Left ventricle myocardium inferior (tissue), 1 donor: Measurements from ENCODE around the gene KIF26A. TPM values are rescaled to one million over a fixed set of nuclear protein-coding genes. Genes with fewer than 3 reads are reported as not detected.

Experiments
- DNase-seq: peaks from one replicate; pipeline ENCODE4 v3.0.0-alpha.2; 2020
- H3K27ac ChIP-seq: fragments of 200-600 bp; replicated peaks from 2 replicates; pipeline ENCODE4 v1.8.0; 2021
- H3K27me3 ChIP-seq: fragments of 200-600 bp; 2 replicates; pipeline ENCODE4 v1.8.0; 2021; ENCODE audit warnings: low read depth
- H3K36me3 ChIP-seq: fragments of 200-600 bp; 2 replicates; pipeline ENCODE4 v1.8.0; 2021
- H3K4me1 ChIP-seq: fragments of 200-600 bp; 2 replicates; pipeline ENCODE4 v1.8.0; 2021
- H3K4me3 ChIP-seq: fragments of 200-600 bp; 2 replicates; pipeline ENCODE4 v1.8.0; 2021; ENCODE audit warnings: mild to moderate bottlenecking, moderate library complexity
- H3K9me3 ChIP-seq: fragments of 200-600 bp; replicated peaks from 2 replicates; pipeline ENCODE4 v1.8.0; 2021
- CTCF ChIP-seq: fragments of 200-600 bp; IDR thresholded peaks from 2 replicates; pipeline ENCODE4 v1.8.0; 2021; ENCODE audit warnings: antibody characterized with exemption, mild to moderate bottlenecking, borderline replicate concordance
- intact Hi-C: fragments of 100-400 bp; cut with micrococcal nuclease; formaldehyde crosslinking; loops from one replicate; pipeline ENCODE4 v1.11.0; 2022
- total RNA-seq: library from RNA; stranded (reverse); fragmentation: NEBNext Ultra II Directional; extraction: Animal tissue kit (Norgen Biotek cat#: 25700); gene quantifications from one replicate; pipeline ENCODE4 v1.2.1, GENCODE V29; 2021
- donor health status: DM: no; HTN: yes; CAD: no; lungs with severe emphysema.

The KIF26A gene
- total RNA-seq, 1 donor from 2014 or later, result 6.5 TPM

GRCh38 chr14:104194716-104195115 lies 56.3 kb downstream of the KIF26A start:
- Histone ChIP-seq H3K36me3 (no peaks in the 10 kb centered on the region), H3K9me3 (no peaks in the 10 kb centered on the region), H3K27ac (no peak overlapping the region), H3K4me1 (no peaks in the 10 kb centered on the region), H3K4me3 (no peak overlapping the region), H3K27me3 (peaks cover 24% of the 10 kb centered on the region)
- intact Hi-C loops, result no loop called here
- no peak for TF ChIP-seq CTCF
- DNase-seq, result no peak

GRCh38 chr14:104195361-104195760 lies 57.0 kb downstream of the KIF26A start:
- no peaks in the 10 kb centered on the region for H3K36me3 ChIP-seq
- no peak overlapping the region for H3K4me3 ChIP-seq
- intact Hi-C loops, result no loop called here
- no peak overlapping the region for H3K27ac ChIP-seq
- H3K9me3 ChIP-seq, result no peaks in the 10 kb centered on the region
- no peak for TF ChIP-seq CTCF
- peaks cover 24% of the 10 kb centered on the region for H3K27me3 ChIP-seq
- H3K4me1 ChIP-seq, result no peaks in the 10 kb centered on the region
- no peak for DNase-seq

- DNase-seq, result no peak
- peaks cover 27% of the 10 kb centered on the region for H3K27me3 ChIP-seq
- no peaks in the 10 kb centered on the region for H3K36me3 ChIP-seq
- intact Hi-C loops, result no loop called here
- no peak overlapping the region for H3K27ac ChIP-seq
- no peak overlapping the region for H3K4me3 ChIP-seq
- no peaks in the 10 kb centered on the region for H3K9me3 ChIP-seq
- no peaks in the 10 kb centered on the region for H3K4me1 ChIP-seq
- TF ChIP-seq CTCF, result no peak
Measured at GRCh38 chr14:104195878-104196277, 57.5 kb downstream of the KIF26A start.

- DNase-seq, result no peak
- H3K4me3 ChIP-seq, result no peak overlapping the region
- intact Hi-C loops, result no loop called here
- no peaks in the 10 kb centered on the region for H3K36me3 ChIP-seq
- no peaks in the 10 kb centered on the region for H3K4me1 ChIP-seq
- H3K9me3 ChIP-seq, result no peaks in the 10 kb centered on the region
- TF ChIP-seq CTCF, result no peak
- H3K27ac ChIP-seq, result no peak overlapping the region
- H3K27me3 ChIP-seq, result peaks cover 34% of the 10 kb centered on the region
Measured at GRCh38 chr14:104196461-104197140, 58.2 kb downstream of the KIF26A start.

- no peak for TF ChIP-seq CTCF
- Histone ChIP-seq H3K36me3 (no peaks in the 10 kb centered on the region), H3K4me3 (no peak overlapping the region), H3K27ac (no peak overlapping the region), H3K4me1 (no peaks in the 10 kb centered on the region), H3K27me3 (peaks cover 43% of the 10 kb centered on the region), H3K9me3 (no peaks in the 10 kb centered on the region)
- intact Hi-C loops, result no loop called here
- no peak for DNase-seq
Measured at GRCh38 chr14:104197449-104198247, 59.3 kb downstream of the KIF26A start.
